Activated CD4-positive, alpha-beta T cell treated with anti-CD3 and anti-CD28 coated beads for 48 hours (primary cell): ENCODE data around the gene RAD51D.
"Not testable (repeated sequence)": the region's sequence is repeated elsewhere in the genome, so short reads cannot be mapped to it uniquely, and the experiment has no call there.

Source experiments
- DNase-seq: peaks from one replicate; pipeline ENCODE4 v3.0.0-alpha.2; 2020

The RAD51D gene

GRCh38 chr17:35141681-35142466 lies 22.2 kb upstream of the RAD51D start, which contains the start of gene NLE1:
NLE1 (minus strand) TSS chr17:35142303; CDS start chr17:35142275, 28 bp downstream.
- peak; percentile 93 for DNase-seq

- no peak for DNase-seq
These were observed 18.6 kb upstream of the RAD51D start for GRCh38 chr17:35138218-35138617.

- no peak for DNase-seq
These were observed 15.7 kb upstream of the RAD51D start for GRCh38 chr17:35135322-35135721.

- no peak for DNase-seq
These were observed 13.3 kb upstream of the RAD51D start for GRCh38 chr17:35132816-35133550.

GRCh38 chr17:35132099-35132498 lies 12.4 kb upstream of the RAD51D start:
- no peak for DNase-seq

GRCh38 chr17:35130392-35130791 lies 10.7 kb upstream of the RAD51D start:
- DNase-seq, result no peak

GRCh38 chr17:35129973-35130351 lies 10.3 kb upstream of the RAD51D start:
- DNase-seq, result no peak

GRCh38 chr17:35129154-35129972 lies 9.7 kb upstream of the RAD51D start:
- DNase-seq, result no peak

- no peak for DNase-seq
These were observed 8.3 kb upstream of the RAD51D start for GRCh38 chr17:35127751-35128514.

- no peak for DNase-seq
These were observed 1.7 kb upstream of the RAD51D start, which contains the start of gene FNDC8 for GRCh38 chr17:35121315-35121714. FNDC8 (plus strand) TSS chr17:35121615; CDS start chr17:35121694, 79 bp downstream.

- DNase-seq, result peak; percentile 40
These were observed 1.7 kb downstream of the RAD51D start for GRCh38 chr17:35117984-35118383.

GRCh38 chr17:35116845-35117244 lies 2.8 kb downstream of the RAD51D start:
- DNase-seq, result no peak

- DNase-seq, result not testable (repeated sequence)
These were observed 8.9 kb downstream of the RAD51D start for GRCh38 chr17:35110791-35111190.

GRCh38 chr17:35104844-35105450 lies 14.7 kb downstream of the RAD51D start:
- DNase-seq, result no peak

- DNase-seq, result no peak
These were observed 16.4 kb downstream of the RAD51D start for GRCh38 chr17:35103271-35103670.

- no peak for DNase-seq
These were observed 17.9 kb downstream of the RAD51D start for GRCh38 chr17:35101725-35102124.

- DNase-seq, result no peak
These were observed 18.6 kb downstream of the RAD51D start for GRCh38 chr17:35101036-35101435.

- DNase-seq, result no peak
These were observed 19.8 kb downstream of the RAD51D start for GRCh38 chr17:35099908-35100307.

- DNase-seq, result no peak
These were observed 21.9 kb downstream of the RAD51D start for GRCh38 chr17:35097776-35098175.

- DNase-seq, result no peak
These were observed 23.9 kb downstream of the RAD51D start for GRCh38 chr17:35095741-35096140.

GRCh38 chr17:35094902-35095301 lies 24.8 kb downstream of the RAD51D start:
- DNase-seq, result no peak

- not testable (repeated sequence) for DNase-seq
These were observed 29.0 kb downstream of the RAD51D start for GRCh38 chr17:35090707-35091106.
